Glutamatergic neuron (in vitro differentiated cells): ENCODE data around the gene DACH2. TPM values are rescaled to one million over a fixed set of nuclear protein-coding genes. Genes with fewer than 3 reads are reported as not detected.

Source experiments
- DNase-seq: peaks from one replicate; pipeline ENCODE4 v3.0.0; 2022
- H3K27ac Mint-ChIP-seq: one replicate; pipeline ENCODE4 v1.8.0; 2020; ENCODE audit warnings: mild to moderate bottlenecking, mixed read lengths, inconsistent platforms; ENCODE audit not compliant: unreplicated experiment
- H3K27me3 Mint-ChIP-seq: one replicate; pipeline ENCODE4 v1.8.0; 2020; ENCODE audit warnings: mild to moderate bottlenecking, moderate library complexity, mixed read lengths, inconsistent platforms; ENCODE audit not compliant: unreplicated experiment
- H3K36me3 Mint-ChIP-seq: one replicate; pipeline ENCODE4 v1.8.0; 2020; ENCODE audit warnings: mild to moderate bottlenecking, mixed read lengths, inconsistent platforms; ENCODE audit not compliant: unreplicated experiment
- H3K4me1 Mint-ChIP-seq: one replicate; pipeline ENCODE4 v1.8.0; 2020; ENCODE audit warnings: mild to moderate bottlenecking, low read depth, mixed read lengths, inconsistent platforms; ENCODE audit not compliant: unreplicated experiment
- H3K4me3 Mint-ChIP-seq: one replicate; pipeline ENCODE4 v1.8.0; 2020; ENCODE audit warnings: mild to moderate bottlenecking, mixed read lengths, inconsistent platforms; ENCODE audit not compliant: unreplicated experiment
- H3K9me3 Mint-ChIP-seq: one replicate; pipeline ENCODE4 v1.8.0; 2020; ENCODE audit warnings: mild to moderate bottlenecking, moderate library complexity, mixed read lengths, inconsistent platforms; ENCODE audit not compliant: unreplicated experiment
- total RNA-seq: library from RNA; stranded (reverse); fragmentation: NEBNext Ultra II Directional; extraction: Animal tissue kit (Norgen Biotek cat#: 25700); gene quantifications from one replicate; pipeline ENCODE4 v1.2.1, GENCODE V29; 2021; ENCODE audit not compliant: unreplicated experiment
- TF ChIP-seq, protein P1 (sequence below): fragments of 200-600 bp; sonication (generic); IDR thresholded peaks from one replicate; pipeline ENCODE4 v1.5.0; 2021; ENCODE audit not compliant: partially characterized antibody, unreplicated experiment

DACH2 gene
- total RNA-seq, 1 donor from 2014 or later: 1.3 TPM

DNA sequence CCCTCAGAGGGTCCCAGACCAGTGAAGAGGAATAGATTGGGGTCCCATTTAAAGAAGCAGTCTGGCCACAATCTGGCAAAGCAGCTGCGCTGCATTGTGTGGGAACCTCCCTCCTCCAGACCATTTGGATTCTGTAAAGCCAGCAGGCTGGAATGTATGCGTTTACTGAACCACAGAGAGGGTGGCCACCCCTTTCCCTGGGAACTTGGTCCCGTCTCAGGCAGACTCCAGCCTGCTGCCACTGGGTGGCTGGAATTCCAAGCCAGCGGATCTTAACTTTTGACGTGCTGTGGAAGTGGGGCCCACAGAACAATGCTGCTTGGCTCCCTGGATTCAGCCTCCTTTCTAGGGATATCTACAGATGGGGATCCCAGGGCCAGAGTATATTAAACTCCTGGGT lies 307.2 kb downstream of the DACH2 start:
- H3K27ac Mint-ChIP-seq: no peak overlapping the region
- H3K36me3 Mint-ChIP-seq: no peaks in the 10 kb centered on the region
- no peaks in the 10 kb centered on the region for H3K4me1 Mint-ChIP-seq
- H3K4me3 Mint-ChIP-seq: no peak overlapping the region
- no peaks in the 10 kb centered on the region for H3K27me3 Mint-ChIP-seq
- TF ChIP-seq, protein P1, sequence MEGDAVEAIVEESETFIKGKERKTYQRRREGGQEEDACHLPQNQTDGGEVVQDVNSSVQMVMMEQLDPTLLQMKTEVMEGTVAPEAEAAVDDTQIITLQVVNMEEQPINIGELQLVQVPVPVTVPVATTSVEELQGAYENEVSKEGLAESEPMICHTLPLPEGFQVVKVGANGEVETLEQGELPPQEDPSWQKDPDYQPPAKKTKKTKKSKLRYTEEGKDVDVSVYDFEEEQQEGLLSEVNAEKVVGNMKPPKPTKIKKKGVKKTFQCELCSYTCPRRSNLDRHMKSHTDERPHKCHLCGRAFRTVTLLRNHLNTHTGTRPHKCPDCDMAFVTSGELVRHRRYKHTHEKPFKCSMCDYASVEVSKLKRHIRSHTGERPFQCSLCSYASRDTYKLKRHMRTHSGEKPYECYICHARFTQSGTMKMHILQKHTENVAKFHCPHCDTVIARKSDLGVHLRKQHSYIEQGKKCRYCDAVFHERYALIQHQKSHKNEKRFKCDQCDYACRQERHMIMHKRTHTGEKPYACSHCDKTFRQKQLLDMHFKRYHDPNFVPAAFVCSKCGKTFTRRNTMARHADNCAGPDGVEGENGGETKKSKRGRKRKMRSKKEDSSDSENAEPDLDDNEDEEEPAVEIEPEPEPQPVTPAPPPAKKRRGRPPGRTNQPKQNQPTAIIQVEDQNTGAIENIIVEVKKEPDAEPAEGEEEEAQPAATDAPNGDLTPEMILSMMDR: no peak
- DNase-seq: no peak
- no peaks in the 10 kb centered on the region for H3K9me3 Mint-ChIP-seq

DNA sequence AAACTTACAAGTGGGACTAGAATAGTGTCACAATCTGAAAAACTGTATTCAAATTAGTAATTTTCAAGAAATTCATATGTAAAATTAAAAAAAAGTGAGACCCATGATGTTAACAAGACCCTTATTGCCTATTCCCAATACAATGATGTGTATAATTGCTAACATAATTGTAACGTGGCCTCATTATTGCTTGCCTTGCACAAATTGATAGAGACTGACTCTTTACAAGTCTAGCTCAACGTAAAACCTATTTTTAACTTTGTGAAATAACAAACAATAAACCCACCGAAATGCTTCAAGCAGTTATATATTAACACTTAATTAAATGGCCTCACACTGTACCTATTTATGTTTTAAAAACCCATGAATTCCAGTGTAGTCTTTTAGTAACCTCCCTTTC lies 312.5 kb downstream of the DACH2 start:
- TF ChIP-seq, protein P1: no peak
- Mint-ChIP-seq H3K36me3 (no peaks in the 10 kb centered on the region), H3K4me1 (no peaks in the 10 kb centered on the region), H3K27ac (no peak overlapping the region), H3K4me3 (no peak overlapping the region), H3K27me3 (no peaks in the 10 kb centered on the region), H3K9me3 (no peaks in the 10 kb centered on the region)
- DNase-seq: no peak

DNA sequence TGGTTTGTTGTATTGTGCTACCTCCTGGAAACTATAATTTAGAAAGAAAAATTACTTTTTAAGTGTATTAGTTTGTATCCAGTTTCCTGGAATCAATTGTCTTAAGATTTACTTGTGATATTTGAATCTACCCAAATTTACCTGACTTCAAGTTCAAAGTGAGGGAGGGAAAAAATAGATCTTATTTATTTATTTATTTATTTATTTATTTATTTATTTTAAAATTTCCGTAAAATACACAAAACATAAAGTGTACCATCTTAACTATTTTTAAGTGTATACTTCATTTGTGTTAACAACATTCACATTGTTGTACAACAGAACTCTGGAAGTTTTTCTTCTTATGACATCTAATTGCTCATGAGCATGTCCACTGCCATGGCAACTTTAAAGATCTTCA lies 356.0 kb downstream of the DACH2 start:
- Mint-ChIP-seq H3K27ac (no peak overlapping the region), H3K4me3 (no peak overlapping the region), H3K36me3 (no peaks in the 10 kb centered on the region), H3K9me3 (no peaks in the 10 kb centered on the region), H3K27me3 (no peaks in the 10 kb centered on the region), H3K4me1 (no peaks in the 10 kb centered on the region)
- DNase-seq: no peak
- TF ChIP-seq, protein P1: no peak

DNA sequence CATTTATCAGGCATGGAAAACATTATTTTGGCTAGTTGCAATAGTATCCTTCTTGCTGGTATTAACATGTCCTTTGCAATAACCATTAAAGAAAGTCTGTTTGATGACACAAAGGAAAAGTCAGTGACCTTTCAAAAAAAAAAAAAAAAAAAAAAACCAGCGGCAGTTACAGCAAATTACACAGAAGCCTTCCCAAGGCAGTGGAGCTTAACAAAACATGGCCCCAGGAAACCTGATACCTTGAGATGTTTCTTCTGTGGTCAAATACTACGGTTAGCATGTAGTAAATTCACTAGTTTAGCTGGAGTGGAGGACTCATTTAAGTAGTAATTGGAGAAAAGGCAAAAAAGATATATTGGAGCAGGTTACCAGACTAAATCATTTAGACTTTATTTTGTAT lies 359.1 kb downstream of the DACH2 start:
- TF ChIP-seq, protein P1: no peak
- Mint-ChIP-seq H3K27ac (no peak overlapping the region), H3K4me1 (no peaks in the 10 kb centered on the region), H3K27me3 (no peaks in the 10 kb centered on the region), H3K4me3 (no peak overlapping the region), H3K36me3 (no peaks in the 10 kb centered on the region), H3K9me3 (no peaks in the 10 kb centered on the region)
- DNase-seq: no peak

DNA sequence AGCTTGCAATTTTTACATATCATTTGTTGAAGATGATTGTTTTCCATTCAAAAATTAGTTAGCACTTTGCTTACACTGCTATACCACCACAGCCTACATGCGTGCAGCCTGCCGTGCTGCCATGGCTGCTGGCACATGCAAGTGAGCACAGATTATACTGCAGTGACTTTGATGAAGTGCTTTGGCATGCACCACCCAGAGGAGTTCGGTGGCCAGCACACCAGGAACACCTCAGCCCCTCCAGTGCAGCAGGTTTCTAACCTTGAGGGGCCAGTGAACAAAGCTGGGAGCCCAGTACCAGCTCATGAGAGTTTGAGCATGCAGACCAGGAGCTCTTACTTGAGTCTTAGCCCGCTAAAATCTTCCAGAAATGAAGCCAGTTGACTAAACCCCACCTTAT lies 431.5 kb downstream of the DACH2 start:
- no peak overlapping the region for H3K27ac Mint-ChIP-seq
- no peaks in the 10 kb centered on the region for H3K4me1 Mint-ChIP-seq
- no peaks in the 10 kb centered on the region for H3K36me3 Mint-ChIP-seq
- DNase-seq: no peak
- H3K9me3 Mint-ChIP-seq: no peaks in the 10 kb centered on the region
- no peak overlapping the region for H3K4me3 Mint-ChIP-seq
- no peaks in the 10 kb centered on the region for H3K27me3 Mint-ChIP-seq
- TF ChIP-seq, protein P1: no peak
